ENCODE measurements around the gene ZNF212. TPM values are rescaled to one million over a fixed set of nuclear protein-coding genes. Genes with fewer than 3 reads are reported as not detected.
"Not testable (repeated sequence)": the region's sequence is repeated elsewhere in the genome, so short reads cannot be mapped to it uniquely, and the experiment has no call there.

The ZNF212 gene
- total RNA-seq, 2 donors from 2014 or later = 12.1 to 15.3 TPM

- H3K9me3 ChIP-seq (ENCODE audit: control insufficient read depth, low read length, poor library complexity, severe bottlenecking); H3K27me3 Mint-ChIP-seq; DNase-seq; ATAC-seq; H3K4me3 Mint-ChIP-seq; H3K36me3 Mint-ChIP-seq (ENCODE audit: low read depth); H3K27ac Mint-ChIP-seq: not testable (repeated sequence)
- peaks cover 17% of the 10 kb centered on the region for H3K4me1 Mint-ChIP-seq
Measured at GRCh38 chr7:149250151-149250550, 10.7 kb downstream of the ZNF212 start.

GRCh38 chr7:149251518-149251917 is 12.1 kb downstream of the ZNF212 start:
- not testable (repeated sequence) for ATAC-seq; DNase-seq; H3K27ac Mint-ChIP-seq; H3K4me3 Mint-ChIP-seq; H3K27me3 Mint-ChIP-seq; H3K36me3 Mint-ChIP-seq (ENCODE audit: low read depth); H3K9me3 ChIP-seq (ENCODE audit: control insufficient read depth, low read length, poor library complexity, severe bottlenecking)
- H3K4me1 Mint-ChIP-seq = peaks cover 15% of the 10 kb centered on the region

GRCh38 chr7:149252378-149252777 is 12.9 kb downstream of the ZNF212 start:
- no peaks in the 10 kb centered on the region for H3K27me3 Mint-ChIP-seq
- H3K9me3 ChIP-seq (ENCODE audit: control insufficient read depth, low read length, poor library complexity, severe bottlenecking) = no peaks in the 10 kb centered on the region
- ATAC-seq (no peak), DNase-seq (no peak)
- H3K36me3 Mint-ChIP-seq (ENCODE audit: low read depth) = peaks cover 2% of the 10 kb centered on the region
- H3K4me1 Mint-ChIP-seq = peaks cover 19% of the 10 kb centered on the region
- no peak overlapping the region for H3K4me3 Mint-ChIP-seq
- H3K27ac Mint-ChIP-seq = no peak overlapping the region

GRCh38 chr7:149253665-149254064 is 14.2 kb downstream of the ZNF212 start:
- no peaks in the 10 kb centered on the region for H3K27me3 Mint-ChIP-seq
- no peak overlapping the region for H3K4me3 Mint-ChIP-seq
- H3K4me1 Mint-ChIP-seq = peaks cover 15% of the 10 kb centered on the region
- peaks cover 2% of the 10 kb centered on the region for H3K36me3 Mint-ChIP-seq (ENCODE audit: low read depth)
- DNase-seq = no peak
- ATAC-seq = no peak
- H3K27ac Mint-ChIP-seq = no peak overlapping the region
- H3K9me3 ChIP-seq (ENCODE audit: control insufficient read depth, low read length, poor library complexity, severe bottlenecking) = no peaks in the 10 kb centered on the region

- H3K9me3 ChIP-seq (ENCODE audit: control insufficient read depth, low read length, poor library complexity, severe bottlenecking) = no peaks in the 10 kb centered on the region
- DNase-seq (no peak), ATAC-seq (no peak)
- no peak overlapping the region for H3K27ac Mint-ChIP-seq
- peaks cover 13% of the 10 kb centered on the region for H3K4me1 Mint-ChIP-seq
- H3K27me3 Mint-ChIP-seq = no peaks in the 10 kb centered on the region
- peaks cover 2% of the 10 kb centered on the region for H3K36me3 Mint-ChIP-seq (ENCODE audit: low read depth)
- no peak overlapping the region for H3K4me3 Mint-ChIP-seq
Measured at GRCh38 chr7:149254181-149254858, 14.9 kb downstream of the ZNF212 start.

DNA sequence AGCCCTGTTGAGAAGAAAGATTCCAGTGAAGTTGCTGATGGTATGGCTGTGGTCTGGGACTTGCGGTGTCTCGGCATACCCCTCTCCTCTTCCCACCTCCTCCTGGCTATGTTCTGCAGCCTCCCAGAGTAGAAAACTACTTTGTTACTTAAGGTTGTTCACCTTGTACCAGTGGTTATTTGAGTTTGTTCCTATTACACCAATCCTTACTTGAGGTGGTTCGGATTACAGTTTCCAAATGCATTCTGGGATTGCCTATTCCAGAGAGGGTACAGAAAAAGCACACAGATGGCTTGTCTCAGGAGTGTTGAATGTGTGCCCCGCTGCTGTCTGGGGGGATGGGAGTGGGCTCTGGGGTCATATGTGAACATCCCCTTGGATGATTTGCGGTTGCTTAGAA is 15.7 kb downstream of the ZNF212 start:
- no peak overlapping the region for H3K27ac Mint-ChIP-seq
- ATAC-seq (no peak), DNase-seq (no peak)
- no peaks in the 10 kb centered on the region for H3K27me3 Mint-ChIP-seq
- peaks cover 2% of the 10 kb centered on the region for H3K36me3 Mint-ChIP-seq (ENCODE audit: low read depth)
- H3K4me1 Mint-ChIP-seq = peaks cover 13% of the 10 kb centered on the region
- no peak overlapping the region for H3K4me3 Mint-ChIP-seq
- no peaks in the 10 kb centered on the region for H3K9me3 ChIP-seq (ENCODE audit: control insufficient read depth, low read length, poor library complexity, severe bottlenecking)

GRCh38 chr7:149256568-149256967 is 17.1 kb downstream of the ZNF212 start:
- Mint-ChIP-seq H3K4me1 (peaks cover 14% of the 10 kb centered on the region), H3K36me3 (ENCODE audit: low read depth) (peaks cover 2% of the 10 kb centered on the region), H3K27ac (no peak overlapping the region), H3K4me3 (no peak overlapping the region), H3K27me3 (no peaks in the 10 kb centered on the region)
- DNase-seq (no peak), ATAC-seq (no peak)
- H3K9me3 ChIP-seq (ENCODE audit: control insufficient read depth, low read length, poor library complexity, severe bottlenecking) = no peaks in the 10 kb centered on the region

DNA sequence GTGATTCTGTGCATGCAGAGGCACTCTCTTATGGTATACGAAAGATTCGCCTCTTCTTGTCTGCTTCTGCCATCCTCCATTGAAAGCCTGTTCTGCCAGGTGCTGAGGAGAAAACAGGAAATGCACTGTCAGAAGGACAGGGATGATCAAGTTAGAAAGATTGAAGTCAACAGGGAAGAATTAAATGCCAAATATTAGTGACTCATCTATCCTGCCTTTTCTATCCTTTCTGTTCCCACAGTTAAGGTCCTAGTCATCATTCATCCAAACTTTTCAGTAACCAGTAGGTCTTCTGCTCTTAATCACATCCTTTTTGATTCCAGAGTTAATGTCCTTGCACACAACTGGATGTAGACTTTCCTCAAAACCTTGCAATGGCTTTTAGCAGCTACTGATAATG is 17.7 kb downstream of the ZNF212 start:
- Mint-ChIP-seq H3K36me3 (ENCODE audit: low read depth) (peaks cover 2% of the 10 kb centered on the region), H3K27me3 (no peaks in the 10 kb centered on the region), H3K4me1 (peaks cover 15% of the 10 kb centered on the region), H3K4me3 (no peak overlapping the region), H3K27ac (no peak overlapping the region)
- H3K9me3 ChIP-seq (ENCODE audit: control insufficient read depth, low read length, poor library complexity, severe bottlenecking) = no peaks in the 10 kb centered on the region
- ATAC-seq = no peak
- no peak for DNase-seq

DNA sequence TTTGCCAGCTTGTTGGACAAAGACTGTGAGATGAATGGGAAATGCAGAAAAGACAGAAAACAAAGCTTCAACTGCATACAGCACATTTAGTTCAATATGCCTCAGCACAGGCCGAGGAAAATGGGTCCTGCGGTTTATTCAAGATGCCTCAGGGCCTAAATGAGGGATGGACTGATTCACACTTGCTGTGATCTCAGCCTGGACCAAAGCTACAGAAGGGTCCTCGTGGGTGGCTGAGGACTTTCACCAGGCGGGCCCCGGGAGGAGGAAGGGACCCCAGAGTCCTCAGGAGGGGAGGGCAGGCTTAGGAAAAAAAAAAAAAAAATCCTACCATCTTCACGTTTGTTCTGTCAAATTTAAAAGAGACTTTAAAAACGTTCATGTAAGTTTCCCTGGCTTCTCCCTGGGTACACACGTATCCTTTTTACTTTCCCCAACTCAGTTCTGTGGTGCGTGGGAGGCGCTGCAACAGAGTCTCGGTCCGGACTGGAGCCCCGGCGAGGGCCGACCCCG is 21.9 kb downstream of the ZNF212 start:
- peak overlapping the region; percentile 89 for H3K27ac Mint-ChIP-seq
- no peak for ATAC-seq

DNA sequence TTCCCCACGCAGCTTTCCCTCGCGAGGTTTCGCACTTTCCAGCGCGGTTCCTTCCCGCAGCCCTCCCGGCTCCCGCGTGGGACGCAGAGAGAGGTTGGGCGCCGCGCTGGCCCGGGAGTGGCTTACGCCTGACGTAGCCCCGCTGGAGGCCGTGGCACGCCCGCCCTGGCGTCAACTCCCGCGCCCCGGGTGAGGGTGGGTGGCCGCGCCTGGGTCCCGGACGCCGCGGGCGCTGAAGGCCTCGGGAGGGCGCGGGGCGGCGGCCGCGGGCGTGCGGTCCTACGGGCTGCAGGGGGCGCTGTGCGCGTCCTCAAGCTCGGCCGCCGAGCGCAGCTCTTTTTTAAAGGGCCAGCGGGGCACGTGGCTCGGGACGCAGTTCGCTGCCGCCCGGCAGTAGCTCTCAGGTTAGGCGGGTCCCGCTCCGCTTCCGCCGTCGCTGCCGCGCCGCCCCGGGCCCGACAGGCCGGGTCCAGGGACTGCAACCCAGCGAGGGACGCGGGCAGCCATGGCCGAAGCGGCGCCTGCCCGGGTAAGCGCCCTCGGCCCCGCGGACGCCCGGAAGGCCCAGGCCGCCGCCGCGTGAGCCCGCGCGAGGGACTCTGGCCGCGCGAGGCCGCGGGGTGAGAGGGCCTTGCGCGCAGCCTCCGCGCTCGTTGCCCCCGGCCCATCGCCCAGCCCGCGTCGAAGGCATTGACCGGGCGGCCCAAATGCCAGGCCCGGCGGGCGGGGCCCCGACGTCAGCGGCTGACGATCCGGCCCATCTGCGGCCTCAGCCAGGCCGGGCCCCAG is 22.6 kb downstream of the ZNF212 start, which contains the start of gene ZNF783:
Gene ZNF783, plus strand, starts transcription at position 368 of the 789 bp plus-strand sequence. Its CDS starts 138 bp downstream, at position 506.
- Mint-ChIP-seq H3K4me1 (peaks cover 24% of the 10 kb centered on the region), H3K27me3 (no peaks in the 10 kb centered on the region), H3K36me3 (ENCODE audit: low read depth) (no peaks in the 10 kb centered on the region), H3K27ac (peak within 1 kb of the TSS; percentile 89), H3K4me3 (peak within 1 kb of the TSS; percentile 88)
- ATAC-seq (peak; percentile 93), DNase-seq (peak; percentile 81 to 83 (median 81))
- no peaks in the 10 kb centered on the region for H3K9me3 ChIP-seq (ENCODE audit: control insufficient read depth, low read length, poor library complexity, severe bottlenecking)

More for the DNA sequence above, 21.9 kb downstream of the ZNF212 start:
- no peak for DNase-seq
- H3K4me1 Mint-ChIP-seq = peaks cover 25% of the 10 kb centered on the region
- H3K27me3 Mint-ChIP-seq = no peaks in the 10 kb centered on the region
- no peaks in the 10 kb centered on the region for H3K36me3 Mint-ChIP-seq (ENCODE audit: low read depth)
- no peaks in the 10 kb centered on the region for H3K9me3 ChIP-seq (ENCODE audit: control insufficient read depth, low read length, poor library complexity, severe bottlenecking)
- peak overlapping the region; percentile 88 for H3K4me3 Mint-ChIP-seq

DNA sequence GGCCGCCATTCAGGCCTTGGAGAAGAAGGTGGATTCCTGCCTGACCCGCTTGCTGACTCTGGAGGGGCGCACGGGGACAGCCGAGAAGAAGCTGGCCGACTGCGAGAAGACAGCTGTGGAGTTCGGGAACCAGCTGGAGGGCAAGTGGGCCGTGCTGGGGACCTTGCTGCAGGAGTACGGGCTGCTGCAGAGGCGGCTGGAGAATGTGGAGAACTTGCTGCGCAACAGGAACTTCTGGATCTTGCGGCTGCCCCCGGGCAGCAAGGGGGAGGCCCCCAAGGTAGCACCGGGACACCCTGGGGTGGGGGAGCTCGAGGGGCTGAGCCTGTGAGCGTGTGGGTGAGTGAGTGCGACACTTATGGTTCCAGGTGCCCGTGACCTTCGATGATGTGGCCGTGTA is 27.0 kb downstream of the ZNF212 start:
- Mint-ChIP-seq H3K36me3 (ENCODE audit: low read depth) (peaks cover 11% of the 10 kb centered on the region), H3K4me3 (no peak overlapping the region), H3K4me1 (peaks cover 17% of the 10 kb centered on the region), H3K27me3 (no peaks in the 10 kb centered on the region), H3K27ac (no peak overlapping the region)
- DNase-seq (no peak), ATAC-seq (no peak)
- H3K9me3 ChIP-seq (ENCODE audit: control insufficient read depth, low read length, poor library complexity, severe bottlenecking) = no peaks in the 10 kb centered on the region

GRCh38 chr7:149267733-149268132 is 28.3 kb downstream of the ZNF212 start:
- no peaks in the 10 kb centered on the region for H3K9me3 ChIP-seq (ENCODE audit: control insufficient read depth, low read length, poor library complexity, severe bottlenecking)
- Mint-ChIP-seq H3K4me3 (no peak overlapping the region), H3K27me3 (no peaks in the 10 kb centered on the region), H3K27ac (no peak overlapping the region), H3K4me1 (peaks cover 15% of the 10 kb centered on the region), H3K36me3 (ENCODE audit: low read depth) (peaks cover 11% of the 10 kb centered on the region)
- ATAC-seq = no peak
- DNase-seq = no peak

DNA sequence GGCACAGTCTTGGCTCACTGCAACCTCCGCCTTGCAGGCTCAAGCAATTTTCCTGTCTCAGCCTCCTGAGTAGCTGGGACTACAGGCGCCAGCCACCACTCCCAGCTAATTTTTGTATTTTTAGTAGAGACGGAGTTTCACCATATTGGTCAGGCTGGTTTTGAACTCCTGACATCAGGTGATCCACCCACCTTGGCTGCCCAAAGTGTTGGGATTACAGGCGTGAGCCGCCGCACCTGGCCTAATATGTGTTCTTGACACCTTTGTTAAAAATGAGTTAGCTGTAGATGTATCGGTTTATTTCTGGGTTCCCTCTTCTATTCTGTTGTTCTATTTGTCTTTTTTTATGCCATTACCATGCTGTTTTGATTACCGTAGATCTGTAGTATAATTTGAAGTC is 35.0 kb downstream of the ZNF212 start:
- peak overlapping the region; percentile 67 for H3K27ac Mint-ChIP-seq
- not testable (repeated sequence) for H3K27me3 Mint-ChIP-seq; H3K4me3 Mint-ChIP-seq; DNase-seq; H3K36me3 Mint-ChIP-seq (ENCODE audit: low read depth); H3K4me1 Mint-ChIP-seq; H3K9me3 ChIP-seq (ENCODE audit: control insufficient read depth, low read length, poor library complexity, severe bottlenecking); ATAC-seq

All from T-helper 17 cell (primary cell).